SH-SY5Y (cell line): Measurements from ENCODE around the gene TMEM184A.

Experiments used
- GATA2 ChIP-seq: IDR thresholded peaks from 2 replicates; pipeline ENCODE4 v1.6.1; 2011; ENCODE audit warnings: mild to moderate bottlenecking, low read depth, low read length
- GATA3 ChIP-seq: IDR thresholded peaks from 2 replicates; pipeline ENCODE4 v1.6.1; 2011; ENCODE audit warnings: low read depth, mild to moderate bottlenecking, low read length, moderate library complexity

The TMEM184A gene

GRCh38 chr7:1563981-1564602, 8.1 kb upstream of the TMEM184A start:
- TF ChIP-seq GATA3 (no peak), GATA2 (no peak)

- TF ChIP-seq GATA2 (no peak), GATA3 (no peak)
Observed at GRCh38 chr7:1562597-1563051, 6.6 kb upstream of the TMEM184A start.

DNA sequence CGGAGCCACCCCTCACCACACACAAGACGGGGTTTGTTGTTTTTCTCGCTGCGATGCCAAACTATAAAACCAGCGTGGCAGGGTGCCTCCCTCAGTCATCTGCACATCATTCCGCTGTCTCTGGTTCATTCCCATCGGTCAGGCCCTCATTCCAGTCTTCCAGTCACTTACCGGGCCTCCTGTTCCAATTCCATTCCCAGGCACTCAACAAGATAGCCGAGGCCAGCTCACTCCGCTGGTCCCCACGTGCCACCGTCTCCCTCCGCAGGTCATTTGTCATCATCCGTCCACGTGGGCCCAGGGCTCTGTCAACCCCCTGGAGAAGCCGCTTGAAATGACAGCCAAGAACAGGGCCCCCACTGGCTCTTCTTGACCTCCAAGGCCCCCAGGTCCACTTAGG, 6.1 kb upstream of the TMEM184A start:
- no peak for TF ChIP-seq GATA3
- no peak for TF ChIP-seq GATA2

DNA sequence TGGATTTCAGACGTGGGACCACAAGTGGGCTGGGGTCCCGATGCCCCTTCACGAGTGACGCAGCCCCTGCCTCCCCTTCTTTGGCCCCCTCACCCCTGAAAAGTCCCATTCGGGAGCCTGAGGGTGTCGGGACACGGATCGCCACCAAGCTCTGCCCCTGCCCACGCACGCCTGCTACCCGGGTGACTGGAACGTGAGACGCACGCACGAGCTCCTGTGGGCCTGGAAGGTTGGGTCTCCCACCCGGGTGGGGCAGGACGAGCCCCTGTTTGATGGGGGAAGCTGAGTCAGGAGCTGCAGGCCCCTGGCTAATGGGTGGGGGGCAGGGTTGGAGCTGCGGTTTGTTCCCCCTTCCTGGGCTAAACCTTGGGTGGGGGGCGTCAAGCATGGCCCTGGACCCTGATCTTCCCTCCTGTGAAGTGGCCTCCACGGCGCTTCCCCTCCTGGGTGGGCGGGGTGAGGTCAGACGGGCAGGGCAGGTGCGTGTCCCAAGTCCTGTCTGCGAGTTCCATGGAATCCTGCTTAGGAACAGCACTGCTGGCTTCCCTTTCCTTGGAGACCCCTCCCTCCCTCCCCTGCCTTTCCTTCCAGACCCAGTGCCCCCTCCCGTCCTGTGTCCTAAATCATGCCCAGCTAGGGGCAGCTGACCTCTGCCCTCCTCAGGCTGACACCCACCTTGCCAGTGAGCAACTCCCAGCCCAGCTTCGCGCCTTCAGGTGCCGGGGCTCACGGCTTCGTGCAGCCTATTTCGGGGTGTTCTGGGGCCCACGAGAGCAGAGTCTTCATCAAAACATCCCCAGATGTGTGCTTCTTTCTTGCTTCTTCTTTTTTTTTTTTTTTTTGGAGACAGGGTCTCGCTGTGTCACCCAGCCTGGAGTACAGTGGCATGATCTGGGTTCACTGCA, 5.3 kb upstream of the TMEM184A start:
- TF ChIP-seq GATA3 (no peak), GATA2 (no peak)

GRCh38 chr7:1560620-1561031, 4.6 kb upstream of the TMEM184A start:
- no peak for TF ChIP-seq GATA2
- no peak for TF ChIP-seq GATA3

DNA sequence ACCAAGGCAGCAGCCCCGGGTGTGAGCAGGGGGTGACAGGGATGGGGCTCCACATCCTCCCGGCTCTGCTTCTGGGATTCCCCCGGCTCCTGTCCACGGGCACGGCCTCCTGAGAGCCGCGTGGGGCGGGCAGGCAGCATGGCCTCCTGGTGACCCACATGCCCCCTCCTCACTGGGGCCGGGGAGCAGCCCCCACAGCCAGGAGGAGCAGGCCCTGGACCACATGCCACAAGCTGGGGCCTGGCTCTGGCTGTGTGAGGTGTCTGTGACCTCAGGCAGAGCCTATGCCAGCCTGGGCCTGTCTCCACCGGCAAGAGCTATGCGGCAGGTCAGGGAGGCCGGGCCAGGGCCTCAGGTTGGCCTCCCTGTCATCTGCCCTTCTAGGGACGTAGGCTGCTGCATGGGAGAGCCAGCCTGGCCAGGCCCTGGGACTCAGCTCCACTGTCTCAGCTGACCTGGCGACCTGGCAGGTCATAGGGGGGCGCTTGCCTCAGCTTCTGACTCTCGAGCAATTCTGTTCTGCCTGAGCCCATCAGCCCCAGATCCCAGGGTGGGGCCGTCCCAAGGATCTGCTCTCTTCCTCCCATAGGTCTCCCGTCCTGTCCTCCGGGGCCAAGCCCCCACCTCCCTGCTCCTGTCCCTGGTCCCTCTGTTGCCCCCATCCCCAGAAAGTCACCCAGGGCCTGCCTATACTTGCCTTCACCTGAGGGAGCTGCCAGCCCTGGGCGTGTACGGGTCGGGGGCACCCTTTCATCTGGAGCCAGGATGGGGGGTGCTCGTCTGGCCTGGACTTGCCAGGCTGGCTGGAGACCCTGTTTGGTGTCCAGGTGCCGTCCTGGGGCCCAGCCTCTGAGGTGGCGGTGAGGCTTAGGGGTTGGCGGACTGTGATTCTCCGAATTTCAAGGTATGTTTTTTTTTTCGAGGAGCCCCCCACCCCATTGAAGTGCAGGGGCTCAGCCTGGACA, 3.9 kb upstream of the TMEM184A start:
- TF ChIP-seq GATA2 (no peak), GATA3 (no peak)

GRCh38 chr7:1558841-1559625, 3.0 kb upstream of the TMEM184A start:
- TF ChIP-seq GATA3, result no peak

DNA sequence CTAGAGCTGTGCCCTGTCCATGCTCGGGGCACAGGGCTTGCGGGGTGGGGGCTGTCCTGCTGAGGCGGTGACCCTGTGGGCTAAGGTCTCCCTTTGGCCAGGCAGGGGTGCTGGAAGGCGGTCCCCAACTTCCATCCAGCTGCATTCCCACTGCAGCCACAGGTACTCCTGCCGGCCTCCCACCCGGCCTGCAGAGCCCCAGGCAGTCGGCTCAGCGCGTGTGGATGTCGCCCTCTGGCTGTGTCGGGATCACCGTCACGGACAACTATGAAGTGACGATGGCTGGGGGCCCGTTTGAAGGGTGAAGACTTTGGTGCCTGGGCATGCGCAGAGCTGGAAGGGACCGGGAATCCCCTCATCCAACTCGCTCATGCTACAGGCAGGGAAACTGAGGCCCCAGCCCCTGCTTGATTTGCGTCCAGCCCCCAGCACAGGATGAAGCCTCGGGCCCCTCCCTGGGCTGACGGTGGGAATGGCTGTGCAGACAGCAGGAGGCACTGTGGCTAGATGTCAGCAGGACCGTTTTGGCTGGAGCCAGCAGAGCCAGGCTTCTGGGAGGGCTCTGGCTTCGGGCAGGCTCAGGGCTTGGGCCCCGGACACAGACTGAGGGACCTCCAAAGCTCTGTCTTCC, 2.3 kb upstream of the TMEM184A start:
- TF ChIP-seq GATA3 (no peak), GATA2 (no peak)

DNA sequence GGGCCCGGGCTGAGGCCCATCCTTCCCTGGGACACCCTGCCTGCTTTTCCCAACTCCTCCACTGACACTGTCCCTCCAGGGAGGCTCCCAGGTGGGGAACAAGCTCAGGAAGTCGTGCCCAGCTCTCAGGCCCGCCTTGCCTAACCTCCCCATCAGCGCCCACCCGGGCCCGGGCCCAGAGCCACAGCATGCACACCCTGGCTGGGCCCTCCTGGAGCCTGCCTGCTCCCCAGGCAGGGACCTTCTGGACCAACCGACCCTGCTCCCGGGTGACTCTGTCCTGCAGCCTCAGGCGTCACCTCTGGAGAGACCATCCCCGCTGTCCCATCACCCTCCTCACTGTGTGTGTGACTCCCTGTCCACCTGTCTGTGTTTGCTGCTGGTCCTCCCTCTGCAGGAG, 1.8 kb upstream of the TMEM184A start:
- TF ChIP-seq GATA3, result no peak
- no peak for TF ChIP-seq GATA2

- TF ChIP-seq GATA3 (no peak), GATA2 (no peak)
Observed at GRCh38 chr7:1557006-1557405, 1.0 kb upstream of the TMEM184A start.

- no peak for TF ChIP-seq GATA2
- TF ChIP-seq GATA3, result no peak
Observed at GRCh38 chr7:1555046-1555812, 776 bp downstream of the TMEM184A start.

DNA sequence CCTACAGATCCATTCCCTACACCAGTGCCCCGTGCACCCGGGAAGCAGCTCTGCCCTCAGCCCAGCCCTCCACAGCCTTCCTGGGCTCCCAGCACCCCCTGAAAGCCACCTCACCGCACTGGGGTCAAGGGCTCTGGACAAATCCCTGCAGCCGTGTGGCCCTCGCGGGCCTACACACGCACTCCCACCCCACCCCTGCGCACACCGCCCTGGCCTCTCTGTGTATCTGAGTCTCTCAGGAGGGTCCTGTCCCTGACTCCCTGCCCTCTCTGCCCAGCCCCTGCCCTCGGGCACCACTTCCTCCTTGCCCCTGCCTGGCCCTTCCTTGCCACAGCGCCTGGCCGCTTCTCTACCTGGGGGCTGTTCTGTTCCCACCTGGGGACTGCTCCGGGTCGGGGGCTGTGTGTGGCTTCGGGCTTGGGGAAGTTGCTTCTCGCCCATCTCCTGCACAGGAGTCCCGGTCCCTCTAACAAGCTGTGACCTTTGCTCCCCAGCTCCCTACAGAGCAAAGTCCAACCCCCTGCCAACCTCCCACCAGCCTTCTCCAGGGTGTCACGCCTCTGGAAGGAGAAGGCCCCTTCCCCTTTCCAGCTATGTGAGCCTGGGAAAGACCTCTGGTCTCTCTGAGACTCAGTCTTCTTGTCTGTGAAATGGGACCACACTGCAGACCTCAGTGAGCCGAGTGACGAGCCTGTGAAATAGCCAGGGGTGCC, 1.5 kb downstream of the TMEM184A start:
- no peak for TF ChIP-seq GATA2
- no peak for TF ChIP-seq GATA3
